ENCODE results near the gene RNF123. TPM values are rescaled to one million over a fixed set of nuclear protein-coding genes. Genes with fewer than 3 reads are reported as not detected.

RNF123 gene
- total and polyA plus RNA-seq, 10 of the 15 experiments (the other 5 are each of a cell fraction or from before 2014, with no cell fraction given): 4.2 to 31.5 (median 17.6) TPM

DNA sequence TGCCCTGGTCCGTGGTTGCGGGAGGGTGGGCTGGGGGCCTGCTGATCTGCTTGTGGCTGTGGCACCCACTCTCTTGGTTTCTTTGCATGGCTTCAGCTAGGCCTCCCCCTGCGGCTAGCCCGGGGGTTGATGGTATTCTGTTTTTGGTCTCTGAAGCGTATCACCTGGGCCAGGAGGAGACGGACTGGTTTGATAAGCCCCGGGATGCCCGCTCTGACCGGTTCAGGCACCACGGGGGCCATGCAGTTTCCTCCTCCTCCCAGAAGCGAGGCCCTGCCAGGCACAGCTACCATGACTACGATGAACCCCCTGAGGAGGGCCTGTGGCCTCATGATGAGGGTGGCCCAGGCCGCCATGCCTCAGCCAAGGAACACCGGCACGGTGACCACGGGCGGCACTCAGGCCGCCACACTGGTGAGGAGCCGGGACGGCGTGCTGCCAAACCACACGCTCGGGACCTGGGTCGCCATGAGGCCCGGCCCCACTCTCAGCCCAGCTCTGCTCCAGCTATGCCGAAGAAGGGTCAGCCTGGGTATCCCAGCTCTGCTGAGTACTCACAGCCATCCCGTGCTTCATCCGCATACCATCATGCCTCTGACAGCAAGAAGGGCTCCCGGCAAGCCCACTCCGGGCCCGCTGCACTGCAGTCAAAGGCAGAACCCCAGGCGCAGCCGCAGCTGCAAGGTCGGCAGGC lies 26.5 kb upstream of the RNF123 start:
- FAIRE-seq (no peak), DNase-seq (ENCODE audit: low read depth, low spot score) (no peak), ATAC-seq (no peak)
- ChIA-PET RAD21 (ENCODE audit: unreplicated experiment) (no interaction called here), SMC1A (ENCODE audit: uncharacterized antibody, unreplicated experiment) (interaction anchor here (0.6 kb wide), 1 partner anchor 85 kb away, joined by 3 read pairs; no protein-coding TSS in a partner anchor), POLR2A (no interaction called here), CTCF (interaction anchor here (1.0 to 1.1 kb wide), 2 partner anchors 9 to 10 kb away, joined by 3 read pairs; no protein-coding TSS in a partner anchor)
- Histone ChIP-seq H3K79me2 (ENCODE audit: control insufficient read depth, insufficient read depth, low read length) (no peaks in the 10 kb centered on the region), H3K27me3 (replicated peaks in 1 of 2; ENCODE audit: control insufficient read depth in 2 of 2, insufficient read depth in 2 of 2, low read length in 1 of 2) (no peaks in the 10 kb centered on the region), H2AFZ (ENCODE audit: control insufficient read depth, low read depth, low read length) (no peak overlapping the region), H3K9ac (ENCODE audit: control insufficient read depth, insufficient read depth, low read length) (no peak overlapping the region), H3K4me2 (ENCODE audit: control insufficient read depth, insufficient read depth) (no peak overlapping the region), H4K20me1 (ENCODE audit: control insufficient read depth, insufficient read depth) (no peaks in the 10 kb centered on the region), H3K4me3 (no peak overlapping the region), H3K36me3 (ENCODE audit: control insufficient read depth in 2 of 2, insufficient read depth in 2 of 2, low read length in 1 of 2) (no peaks in the 10 kb centered on the region), H3K9me3 (replicated peaks; ENCODE audit: control insufficient read depth, insufficient read depth, low read length) (no peaks in the 10 kb centered on the region), H3K4me1 (ENCODE audit: control insufficient read depth, insufficient read depth, low read length) (no peaks in the 10 kb centered on the region), H3K27ac (ENCODE audit: control insufficient read depth, insufficient read depth) (no peak overlapping the region)
- TF ChIP-seq, protein P1, sequence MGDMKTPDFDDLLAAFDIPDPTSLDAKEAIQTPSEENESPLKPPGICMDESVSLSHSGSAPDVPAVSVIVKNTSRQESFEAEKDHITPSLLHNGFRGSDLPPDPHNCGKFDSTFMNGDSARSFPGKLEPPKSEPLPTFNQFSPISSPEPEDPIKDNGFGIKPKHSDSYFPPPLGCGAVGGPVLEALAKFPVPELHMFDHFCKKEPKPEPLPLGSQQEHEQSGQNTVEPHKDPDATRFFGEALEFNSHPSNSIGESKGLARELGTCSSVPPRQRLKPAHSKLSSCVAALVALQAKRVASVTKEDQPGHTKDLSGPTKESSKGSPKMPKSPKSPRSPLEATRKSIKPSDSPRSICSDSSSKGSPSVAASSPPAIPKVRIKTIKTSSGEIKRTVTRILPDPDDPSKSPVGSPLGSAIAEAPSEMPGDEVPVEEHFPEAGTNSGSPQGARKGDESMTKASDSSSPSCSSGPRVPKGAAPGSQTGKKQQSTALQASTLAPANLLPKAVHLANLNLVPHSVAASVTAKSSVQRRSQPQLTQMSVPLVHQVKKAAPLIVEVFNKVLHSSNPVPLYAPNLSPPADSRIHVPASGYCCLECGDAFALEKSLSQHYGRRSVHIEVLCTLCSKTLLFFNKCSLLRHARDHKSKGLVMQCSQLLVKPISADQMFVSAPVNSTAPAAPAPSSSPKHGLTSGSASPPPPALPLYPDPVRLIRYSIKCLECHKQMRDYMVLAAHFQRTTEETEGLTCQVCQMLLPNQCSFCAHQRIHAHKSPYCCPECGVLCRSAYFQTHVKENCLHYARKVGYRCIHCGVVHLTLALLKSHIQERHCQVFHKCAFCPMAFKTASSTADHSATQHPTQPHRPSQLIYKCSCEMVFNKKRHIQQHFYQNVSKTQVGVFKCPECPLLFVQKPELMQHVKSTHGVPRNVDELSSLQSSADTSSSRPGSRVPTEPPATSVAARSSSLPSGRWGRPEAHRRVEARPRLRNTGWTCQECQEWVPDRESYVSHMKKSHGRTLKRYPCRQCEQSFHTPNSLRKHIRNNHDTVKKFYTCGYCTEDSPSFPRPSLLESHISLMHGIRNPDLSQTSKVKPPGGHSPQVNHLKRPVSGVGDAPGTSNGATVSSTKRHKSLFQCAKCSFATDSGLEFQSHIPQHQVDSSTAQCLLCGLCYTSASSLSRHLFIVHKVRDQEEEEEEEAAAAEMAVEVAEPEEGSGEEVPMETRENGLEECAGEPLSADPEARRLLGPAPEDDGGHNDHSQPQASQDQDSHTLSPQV (IDR thresholded peaks at IDR 0.05): no peak
- in situ Hi-C loops (cut with MboI) (no loop called here), intact Hi-C loops (cut with micrococcal nuclease; ENCODE audit: unreplicated experiment) (no loop called here)
- WGBS (ENCODE audit: insufficient coverage, insufficient replicate concordance, low lambda C conversion rate, missing lambda C conversion rate): 69% methylated on average over 34 of the region's 34 CpGs
- no TSS peak for BruUV-seq (replicated peaks)
